Measurements from ENCODE around the gene SKP2. TPM values are rescaled to one million over a fixed set of nuclear protein-coding genes. Genes with fewer than 3 reads are reported as not detected.

SKP2 gene
- total RNA-seq, 2 donors from 2014 or later = 7.3 to 8.6 TPM

- Histone ChIP-seq H3K27me3 (no peaks in the 10 kb centered on the region), H3K4me3 (no peak overlapping the region), H3K9me3 (no peaks in the 10 kb centered on the region), H3K4me1 (no peaks in the 10 kb centered on the region), H3K27ac (no peak overlapping the region), H3K36me3 (replicated peaks in 1 of 2; ENCODE audit: insufficient read depth in 1 of 2, low read depth in 2 of 2) (peaks cover 0 to 12% of the 10 kb centered on the region in 2 donors)
- TF ChIP-seq CTCF (IDR thresholded peaks at IDR 0.05) = no peak
- TF ChIP-seq POLR2A (IDR thresholded peaks at IDR 0.05) = no peak
- intact Hi-C loops (cut with DNase I) = no loop called here
- WGBS, 2 donors = 92 to 95% methylated on average over 2 of the region's 2 CpGs
- DNase-seq (no peak), ATAC-seq (no peak)
These were observed 56.9 kb downstream of the SKP2 start for GRCh38 chr5:36208786-36209185.

- intact Hi-C loops (cut with DNase I) = no loop called here
- Histone ChIP-seq H3K9me3 (no peaks in the 10 kb centered on the region), H3K27ac (no peak overlapping the region), H3K4me1 (no peaks in the 10 kb centered on the region), H3K4me3 (no peak overlapping the region), H3K27me3 (no peaks in the 10 kb centered on the region), H3K36me3 (replicated peaks in 1 of 2; ENCODE audit: insufficient read depth in 1 of 2, low read depth in 2 of 2) (peaks cover 0 to 12% of the 10 kb centered on the region in 2 donors)
- TF ChIP-seq POLR2A (IDR thresholded peaks at IDR 0.05) = no peak
- no peak for TF ChIP-seq CTCF (IDR thresholded peaks at IDR 0.05)
- no peak for DNase-seq
- ATAC-seq = no peak
- WGBS, 2 donors = 89 to 91% methylated on average over 3 of the region's 3 CpGs
These were observed 57.8 kb downstream of the SKP2 start for GRCh38 chr5:36209664-36210063.

- 86 to 87% methylated on average over 3 of the region's 3 CpGs for WGBS, 2 donors
- Histone ChIP-seq H3K36me3 (replicated peaks in 1 of 2; ENCODE audit: insufficient read depth in 1 of 2, low read depth in 2 of 2) (peaks cover 0 to 16% of the 10 kb centered on the region in 2 donors), H3K27me3 (no peaks in the 10 kb centered on the region), H3K27ac (no peak overlapping the region), H3K4me3 (no peak overlapping the region), H3K9me3 (no peaks in the 10 kb centered on the region), H3K4me1 (no peaks in the 10 kb centered on the region)
- ATAC-seq (no peak), DNase-seq (no peak)
- TF ChIP-seq POLR2A (IDR thresholded peaks at IDR 0.05) (no peak), CTCF (IDR thresholded peaks at IDR 0.05) (peak in 3 of 7 experiments; percentile 15 to 37 (median 23))
- intact Hi-C loops (cut with DNase I) = no loop called here
These were observed 62.5 kb downstream of the SKP2 start for GRCh38 chr5:36214436-36214835.

GRCh38 chr5:36215910-36216309, 64.0 kb downstream of the SKP2 start:
- TF ChIP-seq CTCF (IDR thresholded peaks at IDR 0.05) (no peak), POLR2A (IDR thresholded peaks at IDR 0.05) (no peak)
- H3K36me3 ChIP-seq (replicated peaks in 1 of 2; ENCODE audit: insufficient read depth in 1 of 2, low read depth in 2 of 2) = peaks cover 0 to 11% of the 10 kb centered on the region in 2 donors
- DNase-seq = no peak
- H3K4me3 ChIP-seq = no peak overlapping the region
- H3K4me1 ChIP-seq = no peaks in the 10 kb centered on the region
- ATAC-seq = no peak
- no peaks in the 10 kb centered on the region for H3K27me3 ChIP-seq
- intact Hi-C loops (cut with DNase I) = no loop called here
- no peak overlapping the region for H3K27ac ChIP-seq
- no peaks in the 10 kb centered on the region for H3K9me3 ChIP-seq
- 53 to 62% methylated on average over 2 of the region's 2 CpGs for WGBS, 2 donors

GRCh38 chr5:36217567-36217966, 65.7 kb downstream of the SKP2 start:
- WGBS, 2 donors = 48 to 51% methylated on average over 1 of the region's 1 CpG
- no peak for DNase-seq
- Histone ChIP-seq H3K27me3 (no peaks in the 10 kb centered on the region), H3K9me3 (no peaks in the 10 kb centered on the region), H3K36me3 (replicated peaks in 1 of 2; ENCODE audit: insufficient read depth in 1 of 2, low read depth in 2 of 2) (peaks cover 0 to 11% of the 10 kb centered on the region in 2 donors), H3K4me1 (no peaks in the 10 kb centered on the region), H3K4me3 (no peak overlapping the region), H3K27ac (no peak overlapping the region)
- no peak for ATAC-seq
- intact Hi-C loops (cut with DNase I) = no loop called here
- TF ChIP-seq CTCF (IDR thresholded peaks at IDR 0.05) = no peak
- no peak for TF ChIP-seq POLR2A (IDR thresholded peaks at IDR 0.05)
